NCI-H82 (cell line): ENCODE measurements around the gene FBLIM1.

Experiments used
- DNase-seq: peaks from one replicate; lab custom pipeline; 2025; lab: John Stamatoyannopoulos, UW

FBLIM1 gene

GRCh38 chr1:15758343-15758931 lies at the start of gene FBLIM1:
FBLIM1 (plus strand) TSS chr1:15758795; CDS start chr1:15764984, 6,189 bp downstream.
- DNase-seq, result peak; percentile 51

- no peak for DNase-seq
These were observed 49.4 kb upstream of the FBLIM1 start for GRCh38 chr1:15709226-15709625.

GRCh38 chr1:15712168-15712567 lies 46.4 kb upstream of the FBLIM1 start:
- peak; percentile 20 for DNase-seq

- peak; percentile 32 for DNase-seq
These were observed 44.0 kb upstream of the FBLIM1 start for GRCh38 chr1:15714406-15715136.

- no peak for DNase-seq
These were observed 41.0 kb upstream of the FBLIM1 start for GRCh38 chr1:15717418-15718125.

GRCh38 chr1:15718199-15718601 lies 40.4 kb upstream of the FBLIM1 start:
- no peak for DNase-seq

GRCh38 chr1:15719381-15720120 lies 39.0 kb upstream of the FBLIM1 start:
- DNase-seq, result no peak

GRCh38 chr1:15720861-15721260 lies 37.7 kb upstream of the FBLIM1 start:
- DNase-seq, result no peak

GRCh38 chr1:15722411-15722810 lies 36.2 kb upstream of the FBLIM1 start:
- DNase-seq, result no peak

- no peak for DNase-seq
These were observed 35.6 kb upstream of the FBLIM1 start for GRCh38 chr1:15722836-15723532.

- DNase-seq, result peak; percentile 96
These were observed 34.9 kb upstream of the FBLIM1 start for GRCh38 chr1:15723631-15724246.

GRCh38 chr1:15724949-15725880 lies 33.4 kb upstream of the FBLIM1 start:
- no peak for DNase-seq

GRCh38 chr1:15726508-15726907 lies 32.1 kb upstream of the FBLIM1 start:
- DNase-seq, result no peak

GRCh38 chr1:15727021-15727420 lies 31.6 kb upstream of the FBLIM1 start:
- no peak for DNase-seq

- peak; percentile 47 for DNase-seq
These were observed 31.2 kb upstream of the FBLIM1 start for GRCh38 chr1:15727424-15727823.

- DNase-seq, result no peak
These were observed 30.6 kb upstream of the FBLIM1 start for GRCh38 chr1:15727866-15728534.

GRCh38 chr1:15728937-15729657 lies 29.5 kb upstream of the FBLIM1 start:
- no peak for DNase-seq

GRCh38 chr1:15730423-15730822 lies 28.2 kb upstream of the FBLIM1 start:
- no peak for DNase-seq

GRCh38 chr1:15730936-15731335 lies 27.7 kb upstream of the FBLIM1 start:
- no peak for DNase-seq
